NCI-H1417 treated with DMSO at 0.1 percent for 48 hours (cell line): ENCODE results near the gene FIBCD1.
"Not testable (repeated sequence)": the region's sequence is repeated elsewhere in the genome, so short reads cannot be mapped to it uniquely, and the experiment has no call there.

Source experiments
- DNase-seq: peaks from one replicate; lab custom pipeline; 2025; lab: John Stamatoyannopoulos, UW

FIBCD1 gene

DNA sequence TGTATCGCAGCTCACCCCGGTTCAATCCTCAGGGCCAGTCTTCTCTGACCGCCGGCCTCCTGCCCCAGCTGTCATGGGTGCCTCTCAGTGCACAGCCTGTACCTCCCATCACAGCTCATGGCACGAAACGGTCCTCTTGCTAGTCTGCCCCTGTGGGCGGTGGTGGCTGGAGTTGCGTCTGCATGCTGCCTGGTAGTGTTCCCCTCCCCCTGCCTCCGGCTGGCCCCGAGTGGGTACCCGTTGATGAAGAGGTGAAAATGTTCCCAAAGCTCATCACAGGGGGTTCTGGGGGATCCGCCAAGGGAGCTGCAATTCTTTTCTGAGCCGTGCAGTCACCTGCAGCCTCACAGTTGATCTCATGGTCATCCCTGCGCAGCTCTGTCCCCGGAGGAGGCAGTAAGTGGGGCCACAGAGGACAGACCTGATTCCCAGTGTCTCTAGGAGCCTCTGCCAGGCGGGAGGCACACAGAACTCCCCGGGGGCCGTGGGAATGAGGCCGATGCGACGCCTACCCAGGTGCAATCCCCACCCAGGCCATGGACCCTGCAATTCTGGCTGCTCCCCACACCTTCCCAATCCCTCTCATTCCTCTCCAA lies 34.7 kb upstream of the FIBCD1 start:
- DNase-seq, result no peak

DNA sequence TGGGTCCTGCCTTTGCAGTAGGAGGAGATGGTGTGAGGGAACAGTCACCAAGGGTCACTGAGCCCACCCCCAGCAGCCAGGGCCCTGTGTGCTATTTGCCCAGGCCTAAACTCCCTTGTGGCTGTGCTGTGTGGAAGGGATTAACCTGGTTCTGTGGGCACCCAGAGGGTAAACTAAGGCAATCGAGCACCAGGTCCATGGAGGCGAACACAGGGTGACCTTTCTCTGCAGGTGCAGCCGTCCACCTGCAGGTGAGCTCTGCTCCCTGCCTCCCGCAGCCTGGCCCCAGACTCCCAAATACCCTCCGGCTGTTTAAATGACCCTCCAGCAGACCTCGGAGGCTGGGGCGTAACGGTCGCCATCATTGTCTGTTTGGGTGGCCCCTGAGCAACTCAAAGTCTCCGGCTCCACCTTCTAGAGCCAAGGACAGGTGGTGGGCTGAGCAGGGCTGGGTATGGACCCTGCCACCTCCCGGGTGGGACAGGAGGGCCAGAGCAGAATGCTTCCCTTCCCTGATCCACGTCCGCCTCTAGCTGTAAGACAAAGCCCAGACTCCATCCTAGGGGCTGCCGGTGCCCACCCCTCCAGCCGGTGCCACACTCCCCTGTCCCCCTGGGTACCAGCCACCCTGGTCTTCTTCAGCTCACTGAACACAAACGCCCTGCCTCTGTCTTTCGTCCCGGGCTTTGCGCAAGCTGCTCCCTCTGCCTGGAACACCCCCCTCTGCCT lies 34.1 kb upstream of the FIBCD1 start:
- no peak for DNase-seq

DNA sequence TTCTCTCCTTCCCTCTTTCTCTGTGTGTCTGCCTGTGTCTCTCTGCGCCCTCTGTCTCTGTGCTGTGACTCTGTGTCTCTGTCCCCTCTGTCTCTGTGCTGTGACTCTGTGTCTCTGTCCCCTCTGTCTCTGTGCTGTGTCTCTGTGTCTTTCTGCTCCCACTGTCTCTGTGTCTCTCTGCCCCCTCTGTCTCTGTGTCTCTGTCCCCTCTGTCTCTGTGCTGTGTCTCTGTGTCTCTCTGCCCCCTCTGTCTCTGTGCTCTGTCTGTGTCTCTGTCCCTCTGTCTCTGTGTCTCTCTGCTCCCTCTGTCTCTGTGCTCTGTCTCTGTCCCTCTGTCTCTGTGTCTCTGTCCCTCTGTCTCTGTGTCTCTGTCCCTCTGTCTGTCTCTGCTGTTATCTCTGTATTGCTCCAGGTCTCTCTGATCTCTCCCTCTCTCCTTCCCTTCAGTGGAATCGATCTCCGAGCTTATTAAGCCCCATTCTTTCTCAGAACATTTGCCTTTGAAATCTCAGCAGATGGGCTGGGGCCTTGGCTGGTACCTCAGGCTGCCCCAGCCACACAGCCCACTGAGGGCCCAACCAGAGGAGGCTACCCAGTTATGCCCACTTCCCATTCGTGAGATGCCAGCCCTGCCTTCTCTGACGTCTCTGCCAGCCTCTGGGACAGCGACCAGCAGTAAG lies 33.4 kb upstream of the FIBCD1 start:
- no peak for DNase-seq

DNA sequence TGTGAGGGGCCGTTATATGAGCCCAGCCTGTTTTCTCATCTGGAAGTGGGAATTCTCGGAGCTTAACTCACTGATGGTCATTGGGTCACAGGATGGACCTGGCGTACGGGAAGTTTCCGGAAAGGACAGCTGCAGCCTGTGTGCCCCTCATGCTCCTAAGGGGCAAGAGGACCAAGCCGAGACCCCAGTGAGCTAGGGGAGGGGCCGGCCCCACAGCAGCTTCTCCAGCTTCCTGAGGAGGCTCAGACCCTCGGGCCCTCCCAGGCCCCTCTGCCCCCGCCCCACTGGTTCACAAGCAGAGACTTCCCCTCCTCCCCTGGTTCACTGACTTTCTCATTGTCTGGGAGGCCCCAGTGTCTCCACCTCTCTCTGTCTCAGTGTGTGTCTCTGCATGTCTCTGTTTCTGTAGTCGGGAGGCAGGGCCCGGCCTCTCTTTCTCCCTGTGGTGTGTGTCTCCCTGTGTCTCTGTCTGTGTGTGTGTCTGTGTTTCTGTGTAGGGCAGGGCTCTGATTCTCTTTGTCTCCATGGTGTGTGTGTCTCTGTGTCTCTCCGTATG lies 32.3 kb upstream of the FIBCD1 start:
- no peak for DNase-seq

DNA sequence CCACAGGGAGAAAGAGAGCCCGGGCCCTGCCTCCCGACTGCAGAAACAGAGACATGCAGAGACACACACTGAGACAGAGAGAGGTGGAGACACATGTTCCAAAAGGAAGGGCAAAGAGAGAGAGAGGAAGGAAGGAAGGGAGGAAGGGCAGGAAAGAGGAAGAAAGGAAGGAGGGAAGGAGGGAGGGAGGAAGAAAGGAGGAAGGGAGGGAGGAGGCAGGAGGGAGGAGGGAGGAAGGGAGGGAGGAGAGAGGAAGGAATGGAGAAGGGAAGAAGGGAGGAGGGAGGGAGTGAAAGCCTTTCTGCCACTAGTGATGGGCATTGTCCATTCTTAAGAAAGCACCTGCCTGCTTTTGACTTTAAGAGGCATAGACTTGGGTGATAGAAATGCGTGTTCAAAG lies 31.8 kb upstream of the FIBCD1 start:
- no peak for DNase-seq

DNA sequence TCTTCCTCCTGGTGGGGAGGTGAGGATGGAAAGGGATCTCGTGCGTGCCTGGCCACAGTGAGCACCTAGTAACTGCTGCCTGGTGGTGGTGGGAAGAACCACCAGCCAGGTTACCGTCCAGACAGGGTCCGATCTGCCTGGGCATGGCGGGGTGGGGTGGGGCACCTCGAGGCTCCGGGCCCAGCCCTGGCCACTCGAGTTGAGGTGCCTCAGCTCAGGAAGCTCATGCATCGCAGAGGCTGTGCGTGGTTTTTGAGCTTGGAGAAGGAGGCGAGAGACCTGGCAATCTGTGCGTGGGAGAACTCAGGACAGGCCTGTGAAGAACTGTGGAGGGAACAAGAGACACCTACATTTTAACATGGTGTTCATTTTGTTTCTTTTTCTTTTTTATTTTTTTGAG lies 31.0 kb upstream of the FIBCD1 start:
- DNase-seq, result no peak

DNA sequence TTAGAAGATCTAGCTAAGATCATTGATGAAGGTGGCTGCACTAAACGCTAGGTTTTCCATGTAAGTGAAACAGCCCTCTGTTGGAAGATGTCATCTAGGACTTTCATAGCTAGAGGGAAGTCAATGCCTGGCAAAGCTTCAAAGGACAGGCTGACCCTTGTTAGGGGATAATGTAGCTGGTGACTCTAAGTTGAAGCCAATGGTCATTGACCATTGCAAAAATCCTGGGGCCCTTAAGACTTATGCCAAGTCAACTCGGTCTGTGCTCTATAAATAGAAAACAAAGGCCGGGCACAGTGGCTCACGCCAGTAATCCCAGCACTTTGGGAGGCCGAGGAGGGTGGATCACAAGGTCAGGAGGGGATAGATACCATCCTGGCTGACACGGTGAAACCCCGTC lies 26.6 kb upstream of the FIBCD1 start:
- DNase-seq, result no peak

DNA sequence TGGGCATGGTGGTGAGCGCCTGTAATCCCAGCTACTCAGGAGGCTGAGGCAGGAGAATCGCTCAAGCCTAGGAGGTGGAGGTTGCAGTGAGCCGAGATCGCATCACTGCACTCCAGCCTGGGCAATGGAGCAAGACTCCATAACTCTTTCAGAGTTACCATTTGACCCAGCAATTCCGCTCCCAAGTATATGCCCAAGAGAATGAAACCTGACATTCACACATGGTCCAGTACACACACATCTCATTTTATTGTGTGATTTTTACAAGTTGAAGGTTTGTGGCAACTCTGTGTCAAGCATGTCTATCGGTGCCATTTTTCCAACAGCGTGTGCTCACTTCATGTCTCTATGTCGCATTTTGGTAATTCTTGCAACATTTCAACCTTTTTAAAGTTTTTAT lies 24.9 kb upstream of the FIBCD1 start:
- DNase-seq, result no peak

DNA sequence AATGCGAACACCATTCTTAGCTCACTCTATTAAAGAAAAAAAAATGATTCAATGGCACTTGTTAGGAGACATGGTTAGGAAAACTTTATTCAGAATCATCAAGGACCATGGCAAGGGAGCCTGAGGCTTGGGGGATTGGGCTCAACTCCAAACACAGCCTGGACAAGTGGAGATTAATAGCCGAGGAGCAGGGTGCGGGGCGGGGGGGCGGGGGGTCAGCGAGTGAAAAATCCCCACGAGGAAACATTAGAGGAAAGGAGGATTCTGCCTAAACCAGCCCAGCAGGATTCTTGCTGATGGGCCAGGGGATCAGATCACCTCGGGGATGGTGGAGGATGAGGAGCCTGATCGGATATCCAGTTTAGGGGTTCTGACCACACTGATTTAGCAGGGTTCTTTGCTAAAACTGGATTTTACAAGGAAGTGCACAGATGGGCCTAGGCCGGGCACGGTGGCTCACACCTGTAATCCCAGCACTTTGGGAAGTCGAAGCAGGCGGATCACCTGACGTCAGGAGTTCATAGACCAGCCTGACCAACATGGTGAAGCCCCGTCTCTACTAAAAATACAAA lies 24.4 kb upstream of the FIBCD1 start:
- no peak for DNase-seq

DNA sequence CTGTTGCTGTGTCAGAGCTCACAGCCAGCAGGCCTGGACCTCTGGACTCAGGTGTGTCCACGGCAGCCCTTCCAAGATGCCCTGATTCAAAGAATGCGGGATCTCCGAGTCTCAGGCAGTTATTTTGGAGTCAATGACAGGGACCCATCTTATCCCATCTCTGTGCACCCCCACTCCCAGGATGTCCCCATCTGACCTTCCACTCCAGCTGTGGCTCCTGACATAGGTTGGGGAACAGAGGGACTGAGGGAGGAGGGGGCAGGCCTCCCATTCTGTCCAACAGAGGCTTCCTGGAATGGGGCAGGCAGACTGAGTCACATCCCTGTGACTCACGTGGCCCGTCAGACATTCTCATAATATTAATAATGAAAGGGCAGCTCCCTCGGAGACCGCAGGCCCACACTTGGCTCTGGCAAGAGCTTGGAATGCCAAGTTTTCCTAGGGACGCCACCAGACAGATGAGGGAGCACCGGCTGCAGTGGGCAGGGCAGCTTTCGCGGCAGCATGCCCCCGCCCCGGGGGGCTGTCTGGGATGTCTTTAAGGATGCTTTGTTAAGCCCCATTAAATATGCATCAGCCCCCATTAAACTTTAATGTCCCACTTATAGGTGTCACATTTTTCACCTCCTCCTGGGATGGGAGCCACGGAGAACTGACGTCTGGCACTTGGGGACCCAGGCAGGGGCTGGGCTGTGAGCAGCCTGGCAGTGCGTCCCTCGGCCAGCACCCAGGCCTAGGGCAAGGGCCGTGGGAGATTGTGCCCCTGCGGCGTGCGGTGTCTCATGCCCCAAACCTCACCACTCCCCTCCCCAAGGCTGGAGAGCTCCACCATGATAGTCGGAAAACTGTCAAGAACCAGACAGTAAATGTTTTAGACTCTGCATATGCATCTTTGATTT lies 23.6 kb upstream of the FIBCD1 start:
- no peak for DNase-seq

DNA sequence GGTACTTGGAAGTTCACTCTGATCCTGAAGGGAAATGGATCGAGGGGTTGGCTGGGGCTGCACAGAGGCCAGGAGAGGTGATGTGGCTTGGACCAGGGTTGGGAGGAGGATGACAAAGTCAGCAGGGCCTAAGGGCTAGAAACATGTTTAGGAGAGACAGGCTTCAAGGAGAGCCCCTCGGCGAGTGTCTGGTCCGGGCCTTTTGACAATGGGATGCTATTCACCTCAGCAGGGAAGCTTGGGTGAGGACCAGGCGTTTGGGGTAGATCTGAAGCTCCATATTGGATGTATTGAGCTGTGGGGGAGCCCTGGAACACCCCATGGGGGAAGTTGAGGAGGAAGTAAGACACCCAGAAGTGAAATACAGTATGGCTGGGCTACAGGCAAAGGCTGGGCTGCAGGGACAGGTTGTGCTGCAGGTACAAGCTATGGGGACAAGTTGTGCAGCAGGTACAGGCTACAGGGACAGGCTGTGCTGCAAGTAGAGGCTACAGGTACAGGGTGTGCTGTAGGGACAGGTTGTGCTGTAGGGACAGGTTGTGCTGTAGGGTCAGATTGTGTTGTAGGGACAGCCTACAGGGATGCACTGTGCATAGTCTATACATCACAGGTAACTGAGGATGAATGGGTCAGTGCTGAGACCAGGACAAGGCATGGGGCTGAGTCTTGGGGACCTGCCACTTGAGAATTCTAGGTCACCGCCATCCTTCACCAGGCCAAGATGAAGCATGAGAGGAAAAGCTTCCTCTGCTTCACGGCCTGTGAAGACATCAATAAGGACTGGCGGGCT lies 22.7 kb upstream of the FIBCD1 start:
- no peak for DNase-seq

DNA sequence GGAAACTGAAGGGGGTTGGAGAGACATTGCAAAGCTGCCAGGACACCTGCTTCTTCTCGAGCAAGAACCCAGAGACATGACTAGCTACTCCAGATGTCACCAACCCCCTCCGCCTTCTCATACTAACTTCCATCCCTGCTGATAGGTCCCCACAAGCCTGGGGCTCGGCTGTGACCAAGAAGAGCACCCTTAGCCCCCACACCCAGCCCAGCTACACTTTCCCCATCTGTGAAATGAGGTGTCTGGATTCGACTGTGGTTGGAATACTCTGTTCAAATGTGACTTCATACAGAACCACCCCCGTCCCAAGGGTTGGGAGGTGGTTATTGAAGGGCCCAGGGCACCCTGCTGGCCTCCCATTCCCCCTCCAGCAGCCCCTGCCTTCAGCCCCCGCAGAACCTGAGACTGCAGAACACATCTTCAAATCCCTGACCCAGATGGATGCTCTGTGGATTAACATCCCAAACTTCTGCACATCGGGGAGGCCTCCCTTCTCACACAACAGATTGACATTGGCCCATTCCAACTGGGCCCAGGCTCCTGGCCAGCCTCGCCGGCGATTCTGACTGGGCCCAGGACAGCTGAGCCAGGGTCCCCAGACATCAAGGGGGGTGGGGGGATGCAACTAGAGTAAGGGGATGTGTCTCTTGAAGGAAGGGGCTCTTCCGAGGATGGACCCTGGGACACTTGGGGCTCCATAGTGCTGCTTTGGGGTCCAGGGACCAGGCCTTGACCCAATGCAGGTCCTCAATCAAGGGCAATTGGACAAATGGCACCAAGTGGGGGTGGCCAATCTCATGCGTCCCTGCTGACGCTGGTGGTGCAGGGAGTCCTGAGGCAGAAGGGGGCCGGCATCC lies 21.7 kb upstream of the FIBCD1 start:
- DNase-seq, result no peak

DNA sequence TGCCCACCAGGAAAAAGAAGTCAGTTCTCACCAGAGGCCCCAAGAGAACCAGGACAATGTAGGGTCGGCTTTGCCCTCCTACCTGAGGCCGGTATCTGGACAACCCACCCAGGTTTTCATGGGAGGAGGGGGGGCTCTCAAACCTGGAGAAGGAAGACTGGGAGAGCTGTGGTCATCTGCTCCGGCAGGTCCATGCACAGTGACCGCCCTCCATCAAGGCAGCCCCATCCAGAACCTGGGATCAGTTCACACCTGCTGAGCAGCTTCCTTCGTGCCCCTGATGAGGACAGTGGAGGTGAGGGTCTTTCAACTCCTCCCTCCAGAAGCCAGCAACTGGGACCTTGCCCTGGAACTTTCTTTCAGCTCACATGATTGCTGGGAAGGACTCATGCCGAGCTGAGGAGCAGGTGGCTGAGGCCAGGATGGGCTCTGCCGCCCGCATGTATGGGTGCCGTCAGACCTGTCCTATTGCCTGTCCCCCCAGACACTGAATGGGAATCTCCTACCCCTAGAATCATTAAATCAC lies 20.8 kb upstream of the FIBCD1 start:
- no peak for DNase-seq

DNA sequence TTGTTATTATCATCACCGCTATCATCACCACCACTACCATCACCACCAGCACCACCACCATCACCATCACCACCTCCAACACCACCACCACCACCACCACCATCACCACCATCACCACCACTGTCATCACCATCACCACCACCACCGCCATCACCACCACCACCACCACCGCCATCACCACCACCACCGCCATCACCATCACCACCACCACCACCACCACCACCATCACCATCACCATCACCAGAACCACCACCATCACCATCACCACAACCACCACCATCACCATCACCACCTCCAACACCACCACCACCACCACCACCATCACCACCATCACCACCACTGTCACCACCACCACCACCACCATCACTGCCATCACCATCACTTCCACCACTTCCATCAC lies 19.5 kb upstream of the FIBCD1 start:
- not testable (repeated sequence) for DNase-seq

DNA sequence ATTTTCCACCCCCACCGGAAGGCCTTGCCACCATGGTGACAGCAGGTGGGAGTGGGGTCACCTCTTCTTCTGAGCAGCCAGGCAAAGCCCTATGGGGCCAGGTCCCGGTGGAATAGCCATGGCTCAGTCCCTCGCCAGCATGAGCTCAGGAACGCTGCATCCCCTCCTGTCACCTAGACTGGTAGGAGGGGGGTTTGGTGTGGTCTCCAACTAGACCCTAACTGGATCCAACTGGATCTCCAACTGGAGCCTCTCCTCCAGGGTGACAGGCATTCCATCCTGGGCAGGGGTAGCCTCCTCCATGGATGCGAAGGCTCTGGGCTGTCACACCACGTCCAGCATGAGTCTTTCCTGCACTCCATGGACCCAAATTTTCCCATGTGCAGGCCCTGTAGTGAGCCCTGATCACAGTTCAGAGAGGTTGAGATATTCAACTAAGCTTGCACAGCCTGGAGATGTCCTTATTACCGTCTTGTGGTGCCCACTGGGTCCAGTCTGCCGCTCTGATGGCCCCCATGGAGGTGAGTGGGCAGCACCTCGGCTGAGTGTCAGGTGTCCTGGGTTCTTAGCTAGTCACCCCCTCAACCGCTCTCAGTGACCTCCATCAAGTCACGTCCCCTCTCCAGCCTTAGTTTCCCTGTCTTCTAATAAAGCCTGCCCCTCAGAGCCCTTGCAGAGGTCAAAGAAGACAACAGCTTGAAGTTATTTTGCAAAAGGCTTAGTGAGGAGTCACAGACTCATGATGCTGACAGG lies 18.6 kb upstream of the FIBCD1 start:
- DNase-seq, result no peak

DNA sequence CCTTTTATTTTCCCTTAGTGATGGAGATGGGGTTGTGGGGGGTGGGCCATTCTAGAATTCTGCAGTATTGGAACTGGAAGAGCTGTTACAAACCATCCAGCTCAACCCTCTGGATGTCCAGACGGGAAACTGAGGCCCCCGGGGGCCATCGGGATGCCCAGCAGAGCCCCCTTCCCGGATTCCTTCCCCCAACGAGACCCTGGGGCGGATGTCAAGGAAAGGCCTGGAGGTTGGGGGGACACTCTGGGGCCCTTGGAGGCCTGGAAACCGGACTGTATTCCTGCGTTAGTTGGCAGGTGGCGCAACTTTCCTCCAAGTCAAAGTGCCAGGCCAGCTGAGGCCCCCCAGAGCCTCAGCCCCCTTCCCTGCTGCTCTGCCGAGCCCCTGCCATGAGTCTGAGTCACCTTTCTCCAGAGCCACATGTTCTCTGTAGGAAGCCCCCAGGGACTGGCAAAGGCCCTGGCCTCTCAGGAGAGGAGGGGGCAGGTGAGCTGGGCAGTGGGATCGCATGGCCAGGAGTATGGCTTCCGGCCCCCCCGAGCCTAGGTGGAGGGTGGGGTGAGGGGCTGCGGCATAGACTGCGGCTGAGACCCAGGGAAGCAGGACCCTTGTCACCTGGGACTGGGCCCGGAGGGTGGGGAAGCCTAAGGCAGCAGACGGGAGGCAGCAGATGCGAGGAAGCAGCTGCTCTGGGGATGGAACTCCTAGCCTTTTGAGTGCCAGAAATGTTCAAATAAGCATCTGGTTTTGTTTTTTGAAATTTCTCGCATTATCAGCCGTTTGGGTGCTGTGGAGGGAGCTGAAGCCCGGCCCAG lies 17.8 kb upstream of the FIBCD1 start:
- no peak for DNase-seq

DNA sequence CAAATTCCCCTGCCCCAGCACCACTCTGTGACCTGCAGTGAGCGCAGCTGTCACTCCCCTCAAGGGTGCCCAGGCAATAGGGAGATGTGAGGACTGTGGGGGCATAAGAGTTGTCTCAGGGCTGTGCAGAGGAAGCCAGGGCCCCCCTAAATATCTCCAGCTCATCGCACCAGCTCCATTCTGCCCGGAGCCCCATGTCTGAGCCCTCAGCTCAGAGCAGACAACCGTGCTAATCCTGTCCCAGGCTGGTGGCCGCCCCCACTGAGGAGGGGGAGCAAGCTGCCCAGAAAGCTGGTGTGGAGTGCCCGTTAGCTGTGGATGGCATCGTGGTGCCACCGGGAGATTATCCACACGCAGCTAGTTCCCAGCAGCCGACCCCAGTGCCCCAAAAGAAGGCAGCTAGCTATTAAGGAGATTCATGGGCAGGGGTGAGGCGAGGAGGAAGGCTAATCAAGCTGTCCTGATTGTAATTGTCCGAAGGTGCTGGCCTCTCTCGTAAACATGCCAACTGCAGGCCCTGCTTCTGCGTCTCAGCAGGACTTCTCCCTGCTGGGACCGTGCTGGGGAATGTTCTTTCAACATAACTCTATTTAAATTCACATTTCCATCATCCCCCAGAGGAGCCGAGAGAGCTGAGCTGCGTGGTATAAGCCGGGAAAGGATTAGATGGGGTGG lies 17.0 kb upstream of the FIBCD1 start:
- no peak for DNase-seq

DNA sequence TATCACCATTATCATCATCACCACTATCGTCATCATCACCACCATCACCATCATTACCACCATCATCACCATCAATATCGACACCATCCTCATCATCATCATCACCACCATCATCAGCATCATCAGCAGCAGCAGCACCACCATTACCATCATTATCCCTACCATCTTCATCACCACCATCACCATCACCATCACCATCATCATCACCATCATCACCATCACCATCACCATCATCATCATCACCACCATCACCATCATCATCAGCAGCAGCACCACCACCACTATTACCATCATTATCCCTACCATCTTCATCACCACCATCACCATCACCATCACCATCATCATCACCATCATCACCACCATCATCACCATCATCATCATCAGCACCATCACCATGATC lies 15.9 kb upstream of the FIBCD1 start:
- DNase-seq, result not testable (repeated sequence)
